NB4 (cell line): Measurements from ENCODE around the gene EGFLAM.

Experiments
- MAX ChIP-seq: IDR thresholded peaks from 2 replicates; pipeline ENCODE4 v1.6.1; 2011; ENCODE audit warnings: low read depth, low read length
- MYC ChIP-seq: IDR thresholded peaks from 2 replicates; pipeline ENCODE4 v1.6.1; 2011; ENCODE audit warnings: low read depth, low read length
- POLR2A ChIP-seq: IDR thresholded peaks from 2 replicates; pipeline ENCODE4 v1.6.1; 2011; ENCODE audit warnings: mild to moderate bottlenecking; ENCODE audit not compliant: insufficient read length; ENCODE audit errors: extremely low read depth
- TF ChIP-seq, protein P1 (sequence below): IDR thresholded peaks from one replicate; pipeline ENCODE4 v1.5.1; 2012; ENCODE audit warnings: low read depth, low read length

GRCh38 chr5:38456657-38457399 is 198.5 kb downstream of the EGFLAM start:
- TF ChIP-seq, protein P1, sequence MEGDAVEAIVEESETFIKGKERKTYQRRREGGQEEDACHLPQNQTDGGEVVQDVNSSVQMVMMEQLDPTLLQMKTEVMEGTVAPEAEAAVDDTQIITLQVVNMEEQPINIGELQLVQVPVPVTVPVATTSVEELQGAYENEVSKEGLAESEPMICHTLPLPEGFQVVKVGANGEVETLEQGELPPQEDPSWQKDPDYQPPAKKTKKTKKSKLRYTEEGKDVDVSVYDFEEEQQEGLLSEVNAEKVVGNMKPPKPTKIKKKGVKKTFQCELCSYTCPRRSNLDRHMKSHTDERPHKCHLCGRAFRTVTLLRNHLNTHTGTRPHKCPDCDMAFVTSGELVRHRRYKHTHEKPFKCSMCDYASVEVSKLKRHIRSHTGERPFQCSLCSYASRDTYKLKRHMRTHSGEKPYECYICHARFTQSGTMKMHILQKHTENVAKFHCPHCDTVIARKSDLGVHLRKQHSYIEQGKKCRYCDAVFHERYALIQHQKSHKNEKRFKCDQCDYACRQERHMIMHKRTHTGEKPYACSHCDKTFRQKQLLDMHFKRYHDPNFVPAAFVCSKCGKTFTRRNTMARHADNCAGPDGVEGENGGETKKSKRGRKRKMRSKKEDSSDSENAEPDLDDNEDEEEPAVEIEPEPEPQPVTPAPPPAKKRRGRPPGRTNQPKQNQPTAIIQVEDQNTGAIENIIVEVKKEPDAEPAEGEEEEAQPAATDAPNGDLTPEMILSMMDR, result no peak
- TF ChIP-seq MAX (no peak), POLR2A (no peak), MYC (no peak)
